Measurements from ENCODE around the gene SERPINB1.
"Not testable (repeated sequence)": the region's sequence is repeated elsewhere in the genome, so short reads cannot be mapped to it uniquely, and the experiment has no call there.

The SERPINB1 gene

DNA sequence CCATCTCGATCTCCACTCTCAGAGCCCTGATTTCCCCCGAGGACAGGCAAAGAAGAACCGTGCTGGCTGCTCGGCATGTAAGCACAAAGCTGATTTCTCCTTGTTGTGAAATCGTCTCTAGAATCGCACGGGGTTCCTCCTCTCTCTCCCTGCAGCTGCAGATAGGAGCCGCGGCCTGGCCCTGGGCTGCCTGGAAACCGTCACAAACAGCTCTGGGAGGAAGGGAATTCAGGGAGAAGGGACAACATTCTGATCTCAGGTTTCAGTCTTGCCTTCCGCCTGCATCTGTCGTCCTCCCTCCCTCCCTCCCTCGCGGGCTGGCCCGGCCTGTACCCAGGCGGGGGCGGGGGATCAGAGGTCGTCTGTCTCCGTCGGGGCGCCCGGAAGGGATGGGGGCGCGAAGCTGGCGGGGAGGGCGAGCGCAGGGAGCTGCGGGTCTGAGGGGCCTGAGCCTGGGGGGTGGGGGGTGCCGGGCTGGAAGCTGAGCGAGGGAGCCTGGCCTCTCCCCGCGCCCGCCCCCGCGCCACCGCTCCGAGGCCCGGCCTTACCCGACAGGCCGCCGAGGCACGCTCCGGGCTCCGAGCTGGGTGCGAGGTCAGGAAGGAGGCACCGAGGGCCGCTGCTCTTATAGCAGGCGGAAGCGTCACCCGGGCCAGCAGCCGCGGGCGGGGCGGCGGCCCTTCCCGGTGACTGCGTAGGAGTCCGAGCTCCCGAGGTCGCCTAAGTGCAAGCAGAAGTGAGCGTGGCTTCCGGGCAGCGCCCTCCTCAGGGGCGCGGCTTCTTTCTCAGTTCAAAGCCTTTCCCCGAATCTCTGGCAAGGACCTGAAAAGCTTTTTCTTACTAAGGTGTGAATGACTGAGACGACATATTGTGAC, at the start of gene SERPINB1:
Gene SERPINB1 (minus strand): TSS at position 600 of the 875 bp plus-strand sequence. CDS start 1,277 bp downstream, outside the sequence.
- peak; percentile 78 to 82 for DNase-seq (ENCODE audit: low read depth in 2 of 2)

DNA sequence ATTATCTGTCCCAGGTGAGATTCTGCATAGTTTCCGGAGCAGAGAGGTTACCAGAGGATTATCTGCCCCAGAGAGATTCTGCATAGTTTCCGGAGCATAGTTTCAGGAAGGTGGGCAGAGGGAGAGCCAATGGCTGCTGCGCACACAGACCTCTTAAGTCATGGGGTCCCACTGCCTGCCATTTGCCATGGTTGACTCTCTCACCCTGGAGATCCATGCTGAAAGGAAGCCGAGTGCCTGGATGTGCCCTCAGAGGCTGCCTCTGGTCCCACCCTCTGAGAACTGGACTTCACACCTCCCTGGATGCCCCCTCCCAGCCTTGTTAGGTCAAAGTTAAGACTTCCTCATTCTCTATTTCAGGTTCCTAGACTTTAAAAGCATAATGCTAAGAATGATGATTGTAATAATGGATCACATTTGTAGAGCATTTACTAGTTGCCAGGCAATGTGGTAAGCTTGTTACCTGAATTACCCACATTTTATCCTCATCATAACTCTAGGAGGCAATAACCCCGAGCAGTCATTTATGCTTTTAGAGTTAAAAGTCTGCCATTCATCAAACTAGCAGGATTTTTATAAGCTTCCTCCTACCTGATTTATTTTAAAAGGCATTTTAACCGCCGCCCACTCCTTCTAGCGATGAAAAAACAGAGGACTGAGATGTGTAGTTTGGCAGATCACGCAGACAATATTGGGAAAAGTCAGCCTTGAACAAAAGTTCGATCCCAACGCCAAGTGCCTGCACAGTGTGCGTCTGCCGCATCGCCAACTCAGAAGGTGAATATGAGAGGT, 49.5 kb upstream of the SERPINB1 start:
- DNase-seq (ENCODE audit: low read depth in 2 of 2): no peak

DNA sequence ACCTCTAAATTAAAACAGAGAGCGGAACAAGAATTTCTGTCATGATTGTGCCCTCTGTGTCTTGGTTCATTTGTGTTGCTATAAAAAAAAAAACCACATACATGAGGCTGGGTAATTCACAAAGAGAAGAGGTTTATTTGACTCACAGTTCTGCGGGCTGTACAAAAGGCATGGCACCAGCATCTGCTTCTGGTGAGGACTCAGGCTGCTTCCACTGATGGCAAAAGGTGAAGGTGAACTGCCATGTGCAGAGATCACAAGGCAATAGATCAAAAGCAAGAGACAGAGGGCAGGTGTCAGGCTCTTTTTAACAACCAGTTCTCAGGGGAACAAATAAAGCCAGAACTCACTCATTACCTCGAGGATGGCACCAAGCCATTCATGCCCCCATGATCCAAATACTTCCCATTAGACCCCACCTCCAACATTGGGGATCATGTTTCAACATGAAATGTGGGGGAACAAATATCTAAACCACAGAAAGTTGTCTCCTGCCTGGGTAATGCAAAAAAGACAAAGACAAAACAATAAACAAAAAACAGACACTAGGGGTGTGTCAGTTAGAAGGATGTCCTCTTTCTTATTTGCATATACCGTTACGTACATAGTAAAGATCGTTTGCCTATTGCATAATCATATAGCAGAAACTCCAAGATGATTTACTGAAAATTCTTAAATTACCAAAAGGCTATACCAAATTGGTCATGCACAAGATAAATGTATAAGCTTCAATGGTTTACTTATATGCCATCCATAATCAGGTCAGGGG, 44.5 kb upstream of the SERPINB1 start:
- DNase-seq (ENCODE audit: low read depth in 2 of 2): no peak

DNA sequence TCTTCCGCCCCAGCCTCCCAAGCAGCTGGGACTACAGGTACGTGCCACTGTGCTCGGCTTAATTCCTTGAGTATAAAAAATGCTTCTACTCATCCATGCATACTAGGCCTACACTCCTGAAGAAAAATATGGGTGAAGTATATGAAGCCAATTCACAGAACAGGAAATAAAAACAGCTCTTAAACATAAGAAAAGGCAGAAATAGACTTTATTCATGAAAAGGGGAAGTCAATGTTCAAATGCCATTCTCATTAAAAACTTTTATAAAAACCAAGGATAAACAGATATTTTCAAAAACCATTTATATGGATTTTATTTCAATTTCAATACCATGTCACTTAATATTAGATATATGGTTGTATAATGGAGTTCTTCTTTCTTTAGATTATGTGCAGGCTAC, 43.1 kb upstream of the SERPINB1 start:
- no peak for DNase-seq (ENCODE audit: low read depth in 2 of 2)

DNA sequence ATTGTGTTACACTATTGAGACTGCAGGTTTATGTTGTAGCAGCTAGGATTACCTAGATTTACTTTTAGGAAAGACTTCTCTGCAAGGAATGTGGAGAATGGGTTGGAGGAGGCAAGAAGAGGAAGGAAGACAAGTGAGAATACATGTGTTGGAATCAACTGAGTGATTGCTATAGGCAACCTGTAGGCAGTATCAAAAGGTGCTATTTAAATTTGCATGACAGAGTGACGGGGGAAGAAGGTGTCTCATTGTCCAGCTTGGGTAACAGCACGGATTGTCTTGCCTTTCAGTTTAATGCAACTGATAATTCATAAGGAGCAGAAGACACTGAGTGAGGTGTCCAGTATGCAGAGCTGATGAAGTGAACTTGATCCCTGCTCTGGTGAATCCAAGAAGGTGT, 42.0 kb upstream of the SERPINB1 start:
- DNase-seq (ENCODE audit: low read depth in 2 of 2): no peak

DNA sequence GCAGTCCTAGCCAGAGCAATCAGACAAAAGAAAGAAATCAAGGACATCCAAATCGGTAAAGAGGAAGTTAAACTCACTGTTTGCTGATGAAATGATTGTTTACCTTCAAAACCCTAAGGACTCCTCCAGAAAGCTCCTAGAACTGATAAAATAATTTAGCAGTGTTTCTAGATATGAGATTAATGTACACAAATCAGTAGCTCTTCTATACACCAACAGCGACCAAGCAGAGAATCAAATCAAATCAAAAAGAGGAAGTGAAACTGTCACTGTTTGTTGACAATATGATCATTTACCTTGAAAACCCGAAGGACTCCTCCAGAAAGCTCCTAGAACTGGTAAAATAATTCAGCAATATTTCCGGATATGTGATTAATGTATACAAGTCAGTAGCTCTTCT, 39.8 kb upstream of the SERPINB1 start:
- no peak for DNase-seq (ENCODE audit: low read depth in 2 of 2)

DNA sequence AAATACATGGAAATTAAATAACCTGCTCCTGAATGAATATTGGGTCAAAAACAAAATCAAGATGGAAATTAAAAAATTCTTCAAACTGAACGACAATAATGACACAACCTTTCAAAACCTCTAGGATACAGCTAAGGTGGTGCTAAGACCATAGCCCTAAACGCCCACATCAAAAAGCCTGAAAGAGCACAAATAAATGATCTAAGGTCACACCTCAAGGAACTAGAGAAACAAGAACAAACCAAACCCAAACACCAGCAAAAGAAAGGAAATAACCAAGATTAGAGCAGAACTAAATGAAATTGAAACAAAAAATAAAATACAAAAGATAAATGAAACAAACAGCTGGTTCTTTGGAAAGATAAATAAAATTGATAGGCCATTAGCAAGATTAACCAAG, 38.5 kb upstream of the SERPINB1 start:
- DNase-seq (ENCODE audit: low read depth in 2 of 2): not testable (repeated sequence)

DNA sequence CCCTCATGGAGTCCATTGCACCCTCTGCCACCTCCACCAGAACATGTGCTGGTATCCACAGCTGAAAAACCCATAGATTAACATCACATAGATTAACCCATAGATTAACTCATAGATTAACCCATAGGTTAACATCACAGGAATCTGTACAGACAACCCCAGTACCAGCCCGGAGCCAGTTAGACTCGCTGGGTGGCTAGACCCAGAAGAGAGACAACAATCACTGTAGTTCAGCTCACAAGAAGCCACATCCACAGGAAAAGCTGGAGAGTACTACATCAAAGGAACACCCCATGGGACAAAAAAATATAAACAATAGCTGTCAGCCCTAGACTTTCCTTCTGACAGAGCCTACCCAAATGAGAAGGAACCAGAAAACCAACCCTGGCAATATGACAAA, 36.3 kb upstream of the SERPINB1 start:
- no peak for DNase-seq (ENCODE audit: low read depth in 2 of 2)

DNA sequence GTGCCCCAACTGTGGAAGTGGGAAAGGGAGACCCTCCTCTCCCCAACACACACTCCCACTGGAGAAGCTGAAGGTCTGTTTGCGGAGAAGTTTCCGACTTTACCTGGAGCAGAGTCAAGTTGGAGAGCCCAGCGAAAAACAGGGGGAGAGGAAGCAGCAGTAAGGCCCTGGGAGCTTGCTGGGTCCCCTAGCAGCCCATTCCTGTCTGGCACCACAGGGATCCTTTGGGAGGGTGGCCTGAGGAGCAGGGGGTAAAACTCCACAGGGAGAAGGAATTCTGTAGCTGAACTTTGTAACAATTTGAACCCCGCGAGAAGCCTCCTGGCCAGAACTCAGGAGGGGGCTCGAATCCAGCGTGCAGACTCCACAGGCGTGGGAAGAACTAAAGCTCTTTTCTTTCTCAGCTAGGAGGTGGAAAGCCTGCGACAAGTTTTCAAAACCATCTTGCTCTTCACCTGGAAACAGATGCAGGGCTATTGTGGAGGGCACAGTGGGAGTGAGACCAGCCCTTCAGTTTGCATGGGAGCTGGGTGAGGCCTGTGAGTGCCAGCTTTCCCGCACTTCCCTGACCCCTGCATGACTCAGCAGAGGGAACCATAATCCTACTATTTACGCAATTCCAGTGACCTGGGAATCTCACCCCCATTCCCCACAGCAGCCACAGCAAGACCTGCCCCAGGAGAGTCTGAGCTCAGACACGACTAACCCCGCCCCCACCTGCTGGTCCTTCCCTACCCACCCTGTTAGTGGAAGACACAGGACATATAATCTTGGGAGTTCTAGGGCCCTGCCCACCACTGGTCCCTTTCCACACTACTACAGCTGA, 35.6 kb upstream of the SERPINB1 start:
- no peak for DNase-seq (ENCODE audit: low read depth in 2 of 2)

DNA sequence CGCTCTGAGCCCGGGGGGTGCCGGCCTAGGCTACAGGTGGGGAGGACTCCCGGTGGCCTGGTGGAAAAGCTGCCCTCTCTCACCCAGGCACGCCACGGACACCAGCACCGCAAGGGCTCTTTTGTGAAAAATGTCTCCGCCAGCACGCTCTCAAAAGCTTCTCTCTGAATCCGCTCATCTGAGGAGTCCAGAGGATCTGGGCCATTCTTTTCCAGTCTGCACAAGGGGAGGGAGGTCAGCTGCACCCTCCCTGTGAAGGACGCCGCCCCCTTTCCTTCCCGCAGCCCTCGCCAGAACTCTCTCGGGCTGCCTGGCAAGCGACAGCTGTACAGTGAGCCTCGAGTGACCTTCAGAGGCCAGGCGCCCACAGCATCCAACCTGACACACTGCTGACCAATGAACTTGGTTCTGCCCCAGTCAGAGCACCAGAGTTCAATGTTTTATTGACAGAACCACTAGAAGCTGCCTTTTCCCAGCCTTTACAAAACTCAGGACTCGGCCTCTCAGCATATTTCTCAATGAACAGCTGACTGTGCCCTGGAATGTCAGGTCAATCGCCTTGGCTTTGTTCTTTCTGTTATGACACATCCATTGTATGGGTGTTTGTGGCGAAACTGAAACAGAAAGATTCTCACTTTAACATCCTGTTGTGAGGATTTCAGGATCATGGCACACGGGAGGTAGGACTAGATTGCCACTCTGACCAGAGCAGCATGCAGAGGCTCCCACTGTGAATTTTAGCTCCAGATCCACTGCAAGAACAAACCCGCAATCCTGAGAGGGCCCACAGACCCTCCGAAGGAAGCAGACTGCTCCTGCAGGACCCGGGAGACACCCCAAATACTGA, 34.8 kb upstream of the SERPINB1 start:
- DNase-seq (ENCODE audit: low read depth in 2 of 2): peak; percentile 36 to 44

DNA sequence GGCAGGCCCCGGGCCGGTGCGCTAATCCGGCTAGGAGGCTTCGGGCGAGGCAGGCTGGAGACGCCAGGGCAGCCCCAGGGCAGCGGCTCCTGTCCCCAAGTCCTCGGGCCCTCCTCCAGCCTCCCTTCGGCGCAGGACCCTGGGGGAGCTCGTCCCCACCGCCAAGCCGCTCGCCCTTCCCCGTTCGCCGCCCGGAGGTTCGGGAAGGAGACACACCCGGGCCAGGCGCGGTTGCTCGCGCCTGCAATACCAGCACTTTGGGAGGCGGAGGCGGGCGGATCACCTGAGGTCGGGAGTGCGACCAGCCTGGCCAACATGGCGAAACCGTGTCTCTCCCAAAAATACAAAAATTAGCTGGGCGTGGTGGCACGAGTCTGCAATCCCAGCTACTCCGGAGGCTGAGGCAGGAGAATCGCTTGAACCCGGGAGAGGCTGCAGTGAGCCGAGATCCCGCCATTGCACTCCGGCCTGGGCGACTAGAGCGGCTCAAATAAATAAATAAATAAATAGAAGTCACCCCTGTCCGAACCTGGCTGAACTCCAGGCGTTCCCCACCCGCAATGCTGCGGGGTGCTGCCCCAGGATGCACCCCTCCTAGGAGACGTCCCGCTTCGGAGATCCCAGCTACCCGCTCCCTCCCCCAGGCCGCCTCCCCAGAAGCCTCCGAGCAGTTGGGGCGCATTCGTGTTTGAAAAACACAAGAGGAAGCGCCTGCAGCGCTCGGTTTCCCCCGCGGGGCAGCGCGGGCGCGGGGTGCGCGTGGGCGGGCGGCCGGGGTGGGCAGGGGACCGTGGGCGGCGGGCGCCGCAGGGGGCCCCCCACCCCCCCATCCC, 33.9 kb upstream of the SERPINB1 start:
- DNase-seq (ENCODE audit: low read depth in 2 of 2): no peak

DNA sequence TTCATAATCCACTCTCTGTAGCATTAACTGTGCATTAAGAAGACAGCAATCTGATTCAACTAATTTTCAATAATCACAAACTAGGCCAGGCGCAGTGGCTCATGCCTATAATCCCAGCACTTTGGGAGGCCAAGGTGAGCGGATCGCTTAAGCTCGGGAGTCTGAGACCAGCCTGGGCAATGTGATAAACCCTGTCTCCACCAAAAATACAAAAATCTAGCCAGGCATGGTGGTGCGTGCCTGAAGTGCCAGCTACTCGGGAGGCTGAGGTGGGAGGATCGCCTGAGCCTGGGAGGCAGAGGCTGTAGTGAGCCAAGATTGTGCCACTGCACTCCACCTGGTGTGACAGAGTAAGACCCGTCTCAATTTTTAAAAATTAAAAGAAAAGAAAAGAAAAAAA, 32.0 kb upstream of the SERPINB1 start:
- DNase-seq (ENCODE audit: low read depth in 2 of 2): no peak

DNA sequence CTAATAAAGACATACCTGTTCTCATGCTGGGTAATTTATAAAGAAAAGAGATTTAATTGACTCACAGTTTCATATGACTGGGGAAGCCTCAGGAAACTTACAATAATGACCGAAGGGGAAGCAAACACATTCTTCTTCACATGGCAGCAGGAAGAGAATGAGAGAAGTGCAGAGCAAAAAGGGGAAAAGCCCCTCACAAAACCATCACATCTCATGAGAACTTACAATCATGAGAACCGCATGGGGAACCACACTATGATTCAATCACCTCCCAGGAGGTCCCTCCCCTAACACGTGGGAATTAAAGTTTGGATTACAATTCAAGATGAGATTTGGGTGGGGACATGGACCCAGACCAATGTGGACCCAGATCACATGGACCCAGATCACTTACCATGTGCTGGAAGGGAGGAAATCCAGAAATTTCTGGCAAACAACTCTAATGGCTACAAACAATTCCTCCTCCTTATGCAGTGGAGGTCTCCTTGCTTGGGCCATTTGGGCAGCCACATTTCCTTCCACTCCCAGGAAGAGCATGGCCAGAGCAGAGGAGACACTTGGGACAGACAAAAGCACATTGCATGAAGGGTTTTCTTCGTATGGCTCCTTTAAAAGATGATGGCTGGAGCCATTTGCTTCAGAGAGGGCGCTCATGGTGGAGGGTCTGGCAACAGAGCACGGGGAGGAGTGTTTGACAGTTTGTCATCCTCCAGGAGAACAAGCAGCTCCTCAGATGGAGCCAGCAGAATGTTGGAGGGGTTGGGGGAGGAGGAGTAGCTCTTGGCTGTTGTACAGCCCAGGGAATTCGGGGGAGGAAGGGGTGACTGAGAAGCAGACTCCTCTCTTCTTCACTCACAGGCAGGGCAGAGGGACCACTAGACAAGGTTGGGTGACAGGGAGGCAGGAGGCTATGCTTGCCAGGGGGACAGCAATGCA, 31.0 kb upstream of the SERPINB1 start:
- DNase-seq (ENCODE audit: low read depth in 2 of 2): no peak

DNA sequence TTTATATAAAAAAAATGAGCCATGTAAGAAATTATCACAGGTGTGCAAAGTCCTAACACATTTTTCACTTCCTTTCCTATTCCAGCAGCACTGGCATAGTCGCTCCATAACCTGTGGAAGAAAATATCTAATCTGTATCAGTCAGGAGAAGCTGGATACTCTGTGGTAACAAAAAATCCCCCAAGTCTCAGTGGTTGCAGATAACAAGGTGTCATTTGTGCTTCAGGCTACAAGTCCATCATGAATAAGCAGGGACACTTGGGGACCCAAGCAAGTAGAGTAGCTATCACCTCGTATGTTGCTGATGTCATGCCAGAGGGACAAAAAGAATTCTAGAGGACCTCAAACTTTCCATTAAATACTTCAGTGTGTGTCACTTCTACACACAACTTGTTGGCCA, 30.3 kb upstream of the SERPINB1 start:
- DNase-seq (ENCODE audit: low read depth in 2 of 2): no peak

DNA sequence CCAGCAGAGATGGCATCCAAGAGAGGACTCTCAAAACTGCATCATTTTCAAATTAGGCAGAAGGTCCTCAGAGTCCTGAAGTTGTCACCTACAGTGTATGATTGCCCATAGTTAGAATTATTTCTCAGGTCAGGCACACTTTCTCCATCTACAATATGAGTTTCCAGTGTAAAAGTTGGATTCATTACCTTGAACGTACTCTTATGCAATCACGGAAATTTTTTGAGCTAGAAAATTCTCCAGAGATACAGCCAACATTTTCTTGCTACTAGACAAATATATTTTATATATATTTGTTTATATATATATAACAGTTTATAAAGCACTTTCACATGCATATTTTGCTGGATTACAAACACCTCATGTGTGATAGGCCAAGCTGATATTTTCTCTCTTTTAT, 29.4 kb upstream of the SERPINB1 start:
- DNase-seq (ENCODE audit: low read depth in 2 of 2): no peak

DNA sequence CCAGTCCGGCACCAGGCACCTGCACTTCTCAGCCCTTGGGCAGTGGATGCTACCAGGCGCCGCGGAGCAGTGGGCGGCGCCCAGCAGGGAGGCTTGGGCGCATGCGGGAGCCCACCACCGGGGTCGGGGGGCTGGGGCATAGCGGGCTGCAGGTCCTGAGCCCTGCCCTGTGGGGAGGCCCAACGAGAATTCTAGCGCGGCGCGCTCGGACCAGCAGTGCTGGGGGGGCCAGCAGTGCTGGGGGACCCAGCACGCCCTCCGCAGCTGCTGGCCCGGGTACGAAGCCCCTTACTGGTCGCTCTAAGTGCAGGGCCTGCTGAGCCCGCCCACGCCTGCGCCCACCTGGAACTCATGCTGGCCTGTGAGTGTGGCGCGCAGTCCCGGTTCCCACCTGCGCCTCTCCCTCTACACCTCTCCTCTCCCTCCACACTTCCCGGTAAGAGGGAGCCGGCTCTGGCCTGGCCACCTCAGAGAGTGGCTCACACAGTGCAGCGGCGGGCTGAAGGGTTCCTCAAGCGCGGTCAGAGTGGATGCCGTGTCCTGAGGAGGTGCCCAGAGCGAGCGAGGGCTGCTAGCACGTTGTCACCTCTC, 28.5 kb upstream of the SERPINB1 start:
- no peak for DNase-seq (ENCODE audit: low read depth in 2 of 2)

DNA sequence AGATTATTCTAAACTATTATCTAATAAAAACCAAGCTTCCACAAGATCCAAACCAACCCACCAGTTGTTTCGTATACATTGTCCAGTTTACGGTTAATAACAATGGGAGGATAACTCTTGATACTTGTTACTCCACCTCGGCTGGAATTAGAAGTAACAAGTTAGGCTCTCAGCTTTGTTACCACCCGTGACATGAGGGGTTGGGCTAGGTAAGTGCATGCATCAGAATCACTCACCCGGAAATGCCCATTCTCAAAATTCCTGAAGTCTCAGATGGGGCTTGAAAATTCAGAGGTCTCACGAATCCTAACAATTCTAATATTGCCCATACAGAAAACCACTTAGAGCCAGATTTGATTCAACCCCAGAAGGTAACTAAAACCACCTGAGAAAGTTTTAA, 27.0 kb upstream of the SERPINB1 start:
- DNase-seq (ENCODE audit: low read depth in 2 of 2): no peak

All from fibroblast of skin of left quadriceps (primary cell).